RWPE2 (cell line): ENCODE measurements around the gene GC.
"Not testable (repeated sequence)": the region's sequence is repeated elsewhere in the genome, so short reads cannot be mapped to it uniquely, and the experiment has no call there.

Source experiments
- ATAC-seq: fragments of 200-7000 bp; cut with Tn5 transposase; 3 replicates; pipeline ENCODE4 v1.9.1; 2021; ENCODE audit warnings: low read depth
- DNase-seq: peaks from one replicate; pipeline ENCODE4 v3.0.0-alpha.2; 2020; ENCODE audit warnings: low spot score
- H3K27ac ChIP-seq: fragments of 450-650 bp; 2 replicates; pipeline ENCODE4 v1.5.1; 2017; ENCODE audit warnings: mild to moderate bottlenecking; ENCODE audit not compliant: poor library complexity, severe bottlenecking
- H3K27me3 ChIP-seq: fragments of 250-450 bp; sonication (Bioruptor Pico); 2 replicates; pipeline ENCODE4 v1.5.1; 2021; ENCODE audit warnings: mild to moderate bottlenecking, moderate library complexity; ENCODE audit not compliant: insufficient read depth, poor library complexity, severe bottlenecking
- H3K36me3 ChIP-seq: fragments of 250-450 bp; sonication (Bioruptor Pico); 2 replicates; pipeline ENCODE4 v1.5.1; 2020; ENCODE audit warnings: low read depth, mild to moderate bottlenecking, moderate library complexity
- H3K4me1 ChIP-seq: fragments of 250-450 bp; sonication (Bioruptor Pico); 2 replicates; pipeline ENCODE4 v1.5.1; 2021; ENCODE audit warnings: mild to moderate bottlenecking, moderate library complexity; ENCODE audit not compliant: insufficient read depth, poor library complexity, severe bottlenecking
- H3K4me3 ChIP-seq: fragments of 250-450 bp; sonication (Bioruptor Pico); 2 replicates; pipeline ENCODE4 v1.5.1; 2021; ENCODE audit warnings: mild to moderate bottlenecking, moderate library complexity; ENCODE audit not compliant: severe bottlenecking
- H3K9me3 ChIP-seq: fragments of 250-450 bp; sonication (Bioruptor Pico); 2 replicates; pipeline ENCODE4 v1.5.1; 2021; ENCODE audit warnings: mild to moderate bottlenecking, moderate library complexity; ENCODE audit not compliant: severe bottlenecking
- TF ChIP-seq, protein P1 (sequence below): fragments of 450-650 bp; IDR thresholded peaks from one replicate; pipeline ENCODE4 v1.5.1; 2017; ENCODE audit warnings: mild to moderate bottlenecking, moderate library complexity; ENCODE audit not compliant: poor library complexity, severe bottlenecking

The GC gene

DNA sequence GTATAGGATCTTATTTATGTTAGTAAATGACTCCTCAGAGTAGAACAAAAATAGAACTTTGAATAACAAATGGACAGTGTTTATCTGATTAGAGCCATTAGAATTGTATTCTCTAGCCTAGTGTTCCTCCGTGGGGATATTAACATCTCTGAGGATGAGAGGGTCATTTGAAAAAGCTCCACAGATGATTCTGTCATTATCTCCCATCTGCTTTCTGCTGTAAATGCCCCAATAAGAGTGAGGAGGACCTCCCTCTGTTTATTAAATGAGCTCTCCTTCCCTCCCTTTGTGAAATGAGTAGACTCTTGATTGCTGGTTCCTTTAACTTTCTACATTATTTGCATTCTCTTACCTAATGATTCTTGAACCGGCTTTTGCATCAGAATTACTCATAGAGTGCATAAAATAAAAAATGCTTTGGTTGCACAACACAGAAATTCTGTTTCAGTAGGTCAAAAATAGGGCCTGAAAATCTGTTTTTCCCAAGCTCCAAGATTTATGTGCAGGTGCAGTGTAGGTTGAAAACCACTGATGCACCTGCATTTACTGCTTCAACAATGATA, 18.0 kb downstream of the GC start:
- Histone ChIP-seq H3K4me1 (no peaks in the 10 kb centered on the region), H3K9me3 (no peaks in the 10 kb centered on the region), H3K27ac (no peak overlapping the region), H3K36me3 (no peaks in the 10 kb centered on the region), H3K27me3 (no peaks in the 10 kb centered on the region), H3K4me3 (no peak overlapping the region)
- no peak for DNase-seq
- TF ChIP-seq, protein P1, sequence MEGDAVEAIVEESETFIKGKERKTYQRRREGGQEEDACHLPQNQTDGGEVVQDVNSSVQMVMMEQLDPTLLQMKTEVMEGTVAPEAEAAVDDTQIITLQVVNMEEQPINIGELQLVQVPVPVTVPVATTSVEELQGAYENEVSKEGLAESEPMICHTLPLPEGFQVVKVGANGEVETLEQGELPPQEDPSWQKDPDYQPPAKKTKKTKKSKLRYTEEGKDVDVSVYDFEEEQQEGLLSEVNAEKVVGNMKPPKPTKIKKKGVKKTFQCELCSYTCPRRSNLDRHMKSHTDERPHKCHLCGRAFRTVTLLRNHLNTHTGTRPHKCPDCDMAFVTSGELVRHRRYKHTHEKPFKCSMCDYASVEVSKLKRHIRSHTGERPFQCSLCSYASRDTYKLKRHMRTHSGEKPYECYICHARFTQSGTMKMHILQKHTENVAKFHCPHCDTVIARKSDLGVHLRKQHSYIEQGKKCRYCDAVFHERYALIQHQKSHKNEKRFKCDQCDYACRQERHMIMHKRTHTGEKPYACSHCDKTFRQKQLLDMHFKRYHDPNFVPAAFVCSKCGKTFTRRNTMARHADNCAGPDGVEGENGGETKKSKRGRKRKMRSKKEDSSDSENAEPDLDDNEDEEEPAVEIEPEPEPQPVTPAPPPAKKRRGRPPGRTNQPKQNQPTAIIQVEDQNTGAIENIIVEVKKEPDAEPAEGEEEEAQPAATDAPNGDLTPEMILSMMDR, result no peak
- no peak for ATAC-seq

DNA sequence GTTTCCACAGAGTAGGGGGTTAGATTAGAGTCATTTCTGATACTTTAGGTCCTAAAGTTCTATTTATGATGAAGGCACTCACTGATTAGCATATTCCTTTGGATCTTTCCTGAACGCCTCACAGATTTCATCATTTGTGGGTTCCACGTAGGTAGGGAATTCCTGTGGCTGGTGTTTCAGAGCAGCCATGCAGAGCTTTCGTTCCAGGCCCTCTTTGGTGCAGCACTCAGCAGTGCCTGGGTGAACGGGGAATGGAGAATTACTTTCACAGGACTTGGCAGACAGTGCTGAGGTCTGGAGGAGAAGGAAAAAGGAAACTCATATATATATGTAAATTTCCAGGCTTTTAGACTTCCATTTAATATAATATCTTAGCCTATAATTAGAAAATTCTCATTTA, 18.5 kb downstream of the GC start:
- Histone ChIP-seq H3K27ac (no peak overlapping the region), H3K4me3 (no peak overlapping the region), H3K4me1 (no peaks in the 10 kb centered on the region), H3K36me3 (no peaks in the 10 kb centered on the region), H3K27me3 (no peaks in the 10 kb centered on the region), H3K9me3 (no peaks in the 10 kb centered on the region)
- TF ChIP-seq, protein P1, result no peak
- DNase-seq (no peak), ATAC-seq (no peak)

DNA sequence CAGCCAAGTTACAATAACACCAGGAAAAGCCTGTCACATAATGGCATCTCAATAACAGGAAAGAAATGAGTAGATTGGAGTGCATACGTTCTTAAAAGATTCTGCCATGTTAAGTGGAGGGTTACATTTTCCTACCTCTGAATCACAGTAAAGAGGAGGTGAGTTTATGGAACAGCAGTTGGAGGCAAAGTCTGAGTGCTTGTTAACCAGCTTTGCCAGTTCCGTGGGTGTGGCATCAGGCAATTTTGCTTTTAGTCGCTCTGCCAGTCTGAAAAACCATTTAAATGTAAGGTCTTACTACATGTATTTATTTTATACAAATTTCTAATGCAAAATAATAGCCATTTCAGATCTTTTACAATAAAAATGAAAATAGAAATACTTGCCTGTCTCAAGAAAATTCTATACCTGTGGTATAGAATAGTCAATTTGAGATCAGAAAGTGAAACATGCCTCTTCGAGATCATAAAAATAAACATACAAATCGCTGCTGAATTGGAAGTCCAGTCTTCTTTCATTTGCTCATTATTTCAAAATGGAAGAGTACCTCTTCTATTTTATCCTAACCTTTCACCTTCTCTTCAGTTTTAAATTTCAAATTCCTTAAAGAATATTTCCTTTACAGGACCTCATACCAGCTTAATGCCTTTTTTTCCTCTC, 31.4 kb downstream of the GC start:
- Histone ChIP-seq H3K27me3 (peaks cover 5% of the 10 kb centered on the region), H3K4me3 (no peak overlapping the region), H3K9me3 (no peaks in the 10 kb centered on the region), H3K36me3 (no peaks in the 10 kb centered on the region), H3K27ac (no peak overlapping the region), H3K4me1 (no peaks in the 10 kb centered on the region)
- ATAC-seq (no peak), DNase-seq (no peak)
- TF ChIP-seq, protein P1, result no peak

DNA sequence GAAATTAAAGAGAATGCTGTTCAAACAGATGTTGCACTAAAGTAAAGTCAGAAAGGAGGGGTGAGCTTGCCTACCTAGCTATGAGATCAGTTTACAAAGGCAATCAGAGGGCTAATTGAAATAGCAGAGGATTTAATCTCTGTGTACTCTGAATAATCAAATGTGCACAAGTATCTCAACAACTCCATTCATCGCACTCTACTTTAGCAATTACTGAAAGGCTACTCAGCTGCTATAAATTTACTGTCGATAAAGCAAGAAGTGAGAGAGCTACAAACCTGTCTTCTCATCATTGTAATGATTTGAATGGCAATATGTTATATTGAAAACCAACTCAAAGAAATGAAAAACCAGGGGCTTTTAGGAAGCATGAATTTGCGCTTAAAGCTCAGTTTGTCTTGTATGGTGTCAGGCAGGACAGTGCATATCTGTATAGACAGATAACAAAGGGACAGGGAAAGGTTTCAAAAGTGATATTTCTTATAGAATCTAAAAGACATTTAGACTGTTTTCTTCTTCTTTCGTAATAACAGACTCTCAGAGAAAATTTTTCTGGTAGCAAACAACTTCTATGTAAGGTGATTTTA, 34.8 kb downstream of the GC start:
- H3K9me3 ChIP-seq, result no peaks in the 10 kb centered on the region
- H3K4me1 ChIP-seq, result no peaks in the 10 kb centered on the region
- peaks cover 5% of the 10 kb centered on the region for H3K27me3 ChIP-seq
- H3K27ac ChIP-seq, result no peak overlapping the region
- ATAC-seq, result no peak
- TF ChIP-seq, protein P1, result no peak
- no peak overlapping the region for H3K4me3 ChIP-seq
- no peak for DNase-seq
- H3K36me3 ChIP-seq, result no peaks in the 10 kb centered on the region

DNA sequence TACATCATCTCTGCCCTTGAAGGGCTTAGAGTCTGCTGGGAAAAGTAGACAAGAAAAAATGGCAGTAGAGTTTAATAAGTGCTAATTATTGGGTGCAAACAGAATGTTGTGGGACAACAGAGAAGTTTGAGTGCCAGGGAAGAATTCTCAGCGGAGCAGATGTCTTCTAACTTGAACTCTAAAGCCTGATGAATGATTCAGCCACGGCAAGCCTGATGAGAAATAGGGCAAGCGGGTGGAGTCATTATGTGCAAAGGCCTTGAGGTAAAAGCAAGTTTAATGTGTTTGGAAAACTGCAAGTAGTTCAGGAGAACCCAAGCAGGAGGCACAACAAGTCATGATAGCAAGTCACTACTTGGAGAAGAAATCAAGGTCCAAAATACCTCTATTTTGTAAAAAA, 37.5 kb downstream of the GC start:
- ATAC-seq, result no peak
- Histone ChIP-seq H3K27ac (no peak overlapping the region), H3K9me3 (no peaks in the 10 kb centered on the region), H3K27me3 (peaks cover 5% of the 10 kb centered on the region), H3K4me1 (no peaks in the 10 kb centered on the region), H3K4me3 (no peak overlapping the region), H3K36me3 (no peaks in the 10 kb centered on the region)
- TF ChIP-seq, protein P1, result no peak
- no peak for DNase-seq

DNA sequence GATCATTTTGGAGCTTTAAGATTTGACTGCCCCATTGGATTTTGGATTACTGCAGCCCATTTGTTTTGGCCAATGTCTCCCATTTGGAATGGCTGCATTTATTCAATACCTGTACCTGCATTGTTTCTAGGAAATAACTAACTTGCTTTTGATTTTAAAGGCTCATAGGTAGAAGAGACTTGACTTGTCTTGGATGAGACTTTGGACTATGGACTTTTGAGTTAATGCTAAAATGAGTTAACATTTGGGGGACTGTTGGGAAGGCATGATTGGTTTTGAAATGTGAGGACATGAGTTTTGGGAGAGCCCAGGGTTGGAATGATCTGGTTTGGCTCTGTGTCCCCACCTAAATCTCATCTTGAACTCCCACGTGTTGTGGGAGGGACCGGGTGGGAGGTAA, 45.1 kb downstream of the GC start:
- H3K4me3 ChIP-seq, H3K9me3 ChIP-seq, H3K4me1 ChIP-seq, ATAC-seq, H3K27me3 ChIP-seq, H3K27ac ChIP-seq, DNase-seq, H3K36me3 ChIP-seq: not testable (repeated sequence)
